ENCODE measurements around the gene THBS3.

THBS3 gene

GRCh38 chr1:155179112-155180031 lies 28.3 kb downstream of the THBS3 start:
- no peak for DNase-seq (ENCODE audit: low spot score)
- no peak for TF ChIP-seq CTCF (IDR thresholded peaks at IDR 0.05; ENCODE audit: extremely low read depth, missing control alignments)

- no peak for TF ChIP-seq CTCF (IDR thresholded peaks at IDR 0.05; ENCODE audit: extremely low read depth, missing control alignments)
- peak; percentile 26 for DNase-seq (ENCODE audit: low spot score)
These were observed 29.1 kb downstream of the THBS3 start for GRCh38 chr1:155178441-155179111.

DNA sequence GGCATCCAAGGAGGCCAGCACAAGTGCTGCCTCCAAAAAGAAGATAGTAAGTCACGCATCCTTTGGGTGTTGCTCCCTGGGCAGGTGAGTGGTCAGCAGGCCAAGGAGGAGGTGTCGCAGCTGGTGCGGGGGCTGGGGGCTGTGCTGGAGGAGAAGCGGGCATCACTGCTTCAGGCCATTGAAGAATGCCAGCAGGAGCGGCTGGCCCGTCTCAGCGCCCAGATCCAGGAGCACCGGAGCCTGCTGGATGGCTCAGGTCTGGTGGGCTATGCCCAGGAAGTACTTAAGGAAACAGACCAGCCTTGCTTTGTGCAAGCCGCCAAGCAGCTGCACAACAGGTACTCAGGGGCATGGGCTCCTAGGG lies 29.8 kb downstream of the THBS3 start:
- no peak for TF ChIP-seq CTCF (IDR thresholded peaks at IDR 0.05; ENCODE audit: extremely low read depth, missing control alignments)
- peak; percentile 23 for DNase-seq (ENCODE audit: low spot score)

GRCh38 chr1:155177192-155177917 lies 30.3 kb downstream of the THBS3 start:
- TF ChIP-seq CTCF (IDR thresholded peaks at IDR 0.05; ENCODE audit: extremely low read depth, missing control alignments): no peak
- DNase-seq (ENCODE audit: low spot score): peak; percentile 40

DNA sequence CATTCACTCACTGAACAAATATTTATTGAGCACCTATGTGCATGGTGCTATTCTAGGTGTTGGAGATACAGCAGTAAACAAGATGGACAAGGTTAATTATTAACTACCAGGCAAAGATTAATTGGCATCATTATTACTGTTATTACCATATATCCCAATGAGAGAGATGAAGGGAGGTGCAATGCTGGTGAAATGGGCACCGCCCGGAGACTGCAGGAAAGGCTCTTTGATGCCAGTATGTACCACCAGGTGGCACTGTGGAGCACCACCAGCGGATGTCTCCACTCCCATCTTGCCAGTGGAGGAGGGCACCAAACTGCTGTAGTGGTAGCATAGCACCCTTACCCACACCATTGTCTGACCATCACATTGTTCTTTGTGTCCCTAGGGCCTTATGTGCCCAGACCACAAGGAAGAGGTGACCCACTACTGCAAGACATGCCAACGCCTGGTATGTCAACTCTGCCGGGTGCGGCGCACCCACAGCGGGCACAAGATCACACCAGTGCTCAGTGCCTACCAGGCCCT lies 31.1 kb downstream of the THBS3 start:
- DNase-seq (ENCODE audit: low spot score): peak; percentile 94
- TF ChIP-seq CTCF (IDR thresholded peaks at IDR 0.05; ENCODE audit: extremely low read depth, missing control alignments): peak; percentile 71

DNA sequence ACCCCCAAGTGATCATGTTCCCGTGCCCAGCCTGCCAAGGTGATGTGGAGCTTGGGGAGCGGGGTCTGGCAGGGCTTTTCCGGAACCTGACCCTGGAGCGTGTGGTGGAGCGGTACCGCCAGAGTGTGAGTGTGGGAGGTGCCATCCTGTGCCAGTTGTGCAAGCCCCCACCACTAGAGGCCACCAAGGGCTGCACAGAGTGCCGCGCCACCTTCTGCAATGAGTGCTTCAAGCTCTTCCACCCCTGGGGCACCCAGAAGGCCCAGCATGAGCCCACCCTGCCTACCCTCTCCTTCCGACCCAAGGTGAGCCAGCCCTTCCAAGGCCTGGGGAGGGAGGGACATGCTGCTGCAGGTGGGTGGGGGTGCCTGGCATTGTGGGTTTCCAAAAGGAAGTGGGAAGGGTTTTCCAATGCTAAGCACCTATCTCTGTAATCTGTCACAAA lies 31.7 kb downstream of the THBS3 start:
- no peak for TF ChIP-seq CTCF (IDR thresholded peaks at IDR 0.05; ENCODE audit: extremely low read depth, missing control alignments)
- no peak for DNase-seq (ENCODE audit: low spot score)

Data from GM20000 (cell line).